ENCODE results near the gene POLL.
"Not testable (repeated sequence)": the region's sequence is repeated elsewhere in the genome, so short reads cannot be mapped to it uniquely, and the experiment has no call there.

The POLL gene

DNA sequence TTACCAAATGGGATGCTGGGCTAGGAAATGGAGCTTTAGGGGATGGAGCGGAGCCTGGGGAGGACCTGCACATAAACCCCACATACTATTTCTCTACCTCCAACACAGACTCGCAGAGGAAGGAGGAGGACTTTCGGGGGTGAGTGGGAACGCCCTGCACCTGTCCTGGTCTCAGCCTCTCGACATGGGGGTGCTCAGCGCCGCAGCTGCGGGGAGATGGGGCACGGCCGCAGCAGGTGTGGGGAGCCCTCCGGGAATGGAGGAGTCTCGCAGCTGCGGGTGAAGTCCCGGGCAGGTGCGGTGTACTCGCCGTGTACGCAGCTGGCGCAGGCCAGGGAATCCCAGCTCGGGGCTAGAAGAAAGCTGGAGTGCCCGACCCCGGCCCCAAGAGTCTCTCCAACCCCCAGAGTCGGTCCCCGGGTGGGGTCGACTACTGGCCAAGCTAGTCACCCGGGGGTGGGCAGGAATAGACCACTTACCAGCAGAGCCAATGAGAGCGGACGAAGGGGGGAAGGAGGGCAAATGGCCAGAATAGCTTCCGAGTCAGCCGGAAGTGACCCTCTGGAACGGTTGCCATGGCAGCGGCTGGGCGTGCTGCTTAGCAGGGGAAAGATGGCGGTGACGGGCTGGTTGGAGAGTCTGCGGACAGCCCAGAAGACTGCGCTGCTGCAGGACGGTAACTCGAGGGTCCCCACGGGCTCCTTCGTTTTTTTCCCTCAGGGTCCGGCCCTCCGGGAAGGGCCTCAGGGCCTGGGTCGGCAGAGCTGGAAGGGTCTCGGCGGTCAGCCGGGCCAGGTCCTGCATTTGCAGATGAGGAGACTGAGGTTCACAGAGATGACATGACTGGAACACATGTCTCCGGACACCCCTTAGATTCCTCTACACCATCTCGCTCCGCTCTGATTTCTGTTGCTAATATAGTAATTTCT is at the start of gene POLL, which contains the start of gene DPCD:
Gene POLL, minus strand, starts transcription at position 533 of the 929 bp plus-strand sequence. CDS start 897 bp downstream, outside the sequence.
Gene DPCD, plus strand, starts transcription at position 597 of the 929 bp plus-strand sequence. Its CDS starts 16 bp downstream, at position 613.
- peak; percentile 84 to 87 for DNase-seq (ENCODE audit: low read depth in 2 of 2)

DNA sequence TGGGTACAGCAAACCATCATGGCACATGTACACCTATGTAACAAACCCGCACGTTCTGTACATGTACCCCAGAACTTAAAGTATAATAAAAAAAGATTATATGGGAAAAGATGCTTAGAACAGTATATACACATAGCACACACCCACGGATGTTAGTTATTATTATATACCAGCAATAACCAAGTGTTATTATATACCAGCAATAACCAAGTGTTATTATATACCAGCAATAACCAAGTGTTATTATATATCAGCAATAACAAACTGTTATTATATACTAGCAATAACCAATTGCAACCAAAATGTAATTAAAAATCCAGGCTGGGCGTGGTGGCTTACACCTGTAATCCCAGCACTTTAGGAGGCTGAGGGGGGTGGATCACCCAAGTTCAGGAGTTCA is 45.5 kb upstream of the POLL start:
- not testable (repeated sequence) for DNase-seq (ENCODE audit: low read depth in 2 of 2)

DNA sequence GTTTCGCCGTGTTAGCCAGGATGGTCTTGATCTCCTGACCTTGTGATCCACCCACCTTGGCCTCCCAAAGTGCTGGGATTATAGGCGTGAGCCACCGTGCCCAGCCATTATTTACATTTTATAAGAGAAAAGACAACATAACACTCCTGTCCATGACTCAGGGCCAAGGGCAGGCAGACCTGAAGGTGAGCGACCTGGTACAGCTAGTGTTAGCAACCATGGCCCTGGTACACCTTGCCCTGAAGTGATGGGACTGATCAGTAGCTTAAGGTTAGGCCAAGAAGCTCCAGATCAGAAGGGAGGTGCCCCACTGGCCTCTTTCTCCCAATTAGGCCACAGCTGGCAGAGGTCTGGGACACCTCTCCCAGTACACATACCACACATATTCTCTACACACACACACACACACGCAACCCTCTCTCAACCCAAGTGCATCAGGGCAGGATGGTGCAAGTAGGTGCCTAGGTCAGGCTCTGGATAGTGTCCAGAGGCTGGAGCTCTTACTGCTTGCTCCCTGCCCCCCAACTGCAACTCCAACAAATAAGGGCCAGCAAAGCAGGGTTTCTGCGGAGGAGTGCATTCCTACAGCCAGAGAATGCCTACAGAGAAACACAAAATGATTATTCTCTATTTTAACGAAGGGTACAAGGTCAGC is 43.9 kb upstream of the POLL start:
- DNase-seq (ENCODE audit: low read depth in 2 of 2), result no peak

DNA sequence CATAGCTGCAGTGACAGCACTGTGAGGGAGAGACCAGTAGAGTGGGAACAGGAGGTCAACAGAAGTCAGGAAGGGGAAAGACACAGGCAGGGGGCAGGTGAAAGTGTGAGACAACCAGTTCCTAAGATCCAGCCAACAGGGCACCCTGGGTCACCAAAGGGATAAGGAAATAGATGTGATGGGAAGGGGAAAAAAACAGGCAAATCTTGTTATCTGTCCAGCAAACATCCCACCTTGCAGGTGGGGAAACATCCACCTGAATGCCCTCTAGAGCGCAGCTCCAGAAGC is 42.5 kb upstream of the POLL start:
- DNase-seq (ENCODE audit: low read depth in 2 of 2), result no peak

DNA sequence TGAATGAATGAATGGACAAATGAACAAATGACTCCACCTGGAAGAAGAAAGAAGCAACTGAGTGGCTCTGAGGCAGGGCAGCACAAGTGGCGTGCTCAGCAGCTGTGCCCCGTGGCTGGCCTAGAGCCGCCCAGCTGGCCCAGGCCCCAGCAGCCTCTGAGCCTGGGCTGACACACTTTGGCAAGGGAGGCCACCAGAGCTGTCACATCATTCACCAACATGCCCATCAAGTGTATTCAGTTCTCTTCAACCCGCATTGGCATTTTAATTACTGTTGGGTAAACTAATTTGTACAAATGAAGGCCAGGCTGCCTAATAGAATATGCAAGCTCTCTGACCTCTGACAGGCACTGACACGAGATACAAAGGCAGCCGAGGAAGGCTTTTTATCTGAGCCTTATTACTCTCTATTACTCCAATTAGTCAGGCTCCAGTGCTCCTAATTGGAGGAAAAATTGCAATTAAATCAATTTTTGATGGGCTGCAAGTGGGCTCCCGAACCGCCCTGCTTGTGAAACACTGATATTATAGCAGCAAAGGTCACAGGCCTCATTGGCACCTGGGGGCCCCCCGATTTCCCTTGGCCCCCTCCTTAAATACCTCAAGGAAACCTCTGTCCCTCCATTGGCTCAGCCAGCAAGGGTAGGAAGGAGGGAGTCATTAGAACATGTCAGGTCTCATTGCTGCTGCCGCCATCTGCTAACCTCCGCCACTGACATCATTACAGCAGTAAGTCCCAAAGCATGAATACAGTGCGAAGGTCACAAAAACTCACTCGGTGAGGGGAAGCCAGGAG is 42.0 kb upstream of the POLL start:
- no peak for DNase-seq (ENCODE audit: low read depth in 2 of 2)

DNA sequence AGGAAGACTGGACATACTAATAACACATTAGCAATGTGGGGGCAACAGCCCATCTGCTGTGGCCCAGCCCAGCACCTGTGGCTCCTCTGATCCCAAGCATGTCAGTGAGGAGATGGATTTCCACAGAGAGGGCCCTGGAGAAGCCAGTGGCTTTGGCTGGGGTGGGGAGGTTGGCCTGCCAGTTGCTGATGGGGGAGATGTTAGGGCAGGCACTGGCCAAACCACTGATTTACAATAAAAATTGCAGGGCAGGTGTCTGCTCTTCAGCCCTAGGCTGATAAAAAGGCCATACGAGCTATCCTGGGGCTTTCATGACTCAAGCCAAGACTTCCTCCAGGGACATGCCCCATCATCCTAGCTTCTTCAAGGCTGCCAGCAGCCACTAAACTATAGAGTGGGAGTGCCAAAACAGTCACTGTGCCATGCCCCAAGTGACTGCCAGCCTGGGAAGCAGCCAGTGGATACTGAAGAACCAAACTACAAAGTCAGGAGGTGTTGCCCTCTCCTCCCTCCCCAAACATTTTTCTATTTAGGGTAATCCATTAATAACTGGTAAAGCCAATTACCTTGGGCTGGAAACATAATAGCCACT is 37.9 kb upstream of the POLL start:
- no peak for DNase-seq (ENCODE audit: low read depth in 2 of 2)

DNA sequence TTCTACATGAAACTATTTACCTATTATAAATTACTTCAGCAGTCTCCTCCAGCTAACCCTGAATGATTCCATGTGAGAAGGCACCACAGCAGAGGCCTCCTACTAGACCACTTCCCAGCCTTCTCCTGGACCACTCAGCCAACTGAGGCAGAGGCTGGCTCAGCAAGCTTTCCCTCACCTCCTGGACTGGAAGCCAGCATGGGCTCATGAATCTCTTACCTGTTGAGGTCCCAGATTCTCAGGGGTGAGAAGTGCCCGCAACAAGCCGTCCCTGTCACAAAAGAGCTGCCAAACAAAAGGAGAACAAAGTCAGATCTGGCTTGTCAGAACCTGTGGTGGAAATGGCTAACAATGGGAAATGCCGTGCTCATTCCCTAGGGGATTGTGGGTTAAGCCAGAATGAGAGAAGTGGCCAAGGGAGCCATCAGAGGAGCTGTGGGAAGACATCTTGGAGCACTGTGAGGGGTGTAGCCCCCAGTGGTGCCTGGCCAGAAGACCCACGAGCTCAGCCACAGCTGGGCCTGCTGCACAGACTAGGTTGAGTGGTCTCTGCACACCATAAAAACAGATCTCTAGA is 36.6 kb upstream of the POLL start:
- no peak for DNase-seq (ENCODE audit: low read depth in 2 of 2)

DNA sequence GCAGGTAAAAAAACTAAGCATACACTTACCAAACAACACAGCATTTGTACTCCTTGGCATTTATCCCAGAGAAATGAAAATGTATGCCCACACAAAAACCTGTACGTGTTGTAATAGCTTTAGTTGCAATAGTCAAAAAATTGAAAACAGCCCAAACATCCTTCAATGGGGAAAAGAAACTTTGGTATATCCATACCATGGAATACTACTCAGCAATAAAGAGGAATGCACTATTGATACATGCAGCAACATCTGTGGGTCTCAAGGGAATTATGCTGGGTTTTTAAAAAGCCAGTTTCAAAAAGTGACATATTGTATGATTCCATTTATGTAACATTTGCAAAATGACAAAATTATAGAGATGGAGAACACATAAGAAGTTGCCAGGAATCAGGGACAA is 35.5 kb upstream of the POLL start:
- DNase-seq (ENCODE audit: low read depth in 2 of 2), result no peak

DNA sequence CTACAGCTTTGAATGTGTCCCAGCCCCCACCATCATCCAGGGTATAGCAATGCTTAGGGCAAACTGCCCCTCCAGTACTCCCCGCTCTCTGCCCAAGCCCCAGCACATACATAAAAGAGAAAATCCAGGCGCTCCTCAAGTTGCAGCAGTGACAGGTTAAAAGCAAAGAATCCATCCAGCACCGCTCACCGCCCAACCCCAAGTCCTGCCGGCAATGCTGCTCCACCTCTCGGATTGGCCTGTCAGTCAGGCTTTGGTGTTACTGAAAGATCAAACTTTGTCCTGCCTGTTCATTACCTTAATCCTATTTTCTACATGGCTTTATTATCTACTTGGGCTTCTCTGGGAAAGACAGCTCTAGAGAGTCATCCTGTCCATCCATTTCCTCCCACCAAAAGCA is 31.9 kb upstream of the POLL start:
- DNase-seq (ENCODE audit: low read depth in 2 of 2), result no peak

DNA sequence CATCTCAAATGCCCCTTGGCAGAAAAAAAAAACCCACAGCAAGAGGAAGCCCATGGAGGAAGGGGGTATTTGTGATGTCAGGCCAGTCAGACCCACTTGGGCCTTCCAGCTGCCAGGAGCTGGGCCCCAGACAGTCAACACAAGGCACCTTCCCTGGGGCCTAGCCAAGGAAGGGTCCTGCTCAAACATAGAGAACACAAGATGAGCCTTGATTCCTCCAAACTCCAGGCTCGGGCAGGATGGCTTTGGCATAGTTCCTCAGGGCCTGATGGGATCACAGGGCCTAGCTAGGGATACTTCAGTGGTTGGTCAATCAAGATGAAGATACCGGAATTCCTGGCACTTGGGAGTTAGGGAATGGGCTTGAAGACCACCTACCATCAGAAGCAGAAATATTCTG is 30.8 kb upstream of the POLL start:
- no peak for DNase-seq (ENCODE audit: low read depth in 2 of 2)

DNA sequence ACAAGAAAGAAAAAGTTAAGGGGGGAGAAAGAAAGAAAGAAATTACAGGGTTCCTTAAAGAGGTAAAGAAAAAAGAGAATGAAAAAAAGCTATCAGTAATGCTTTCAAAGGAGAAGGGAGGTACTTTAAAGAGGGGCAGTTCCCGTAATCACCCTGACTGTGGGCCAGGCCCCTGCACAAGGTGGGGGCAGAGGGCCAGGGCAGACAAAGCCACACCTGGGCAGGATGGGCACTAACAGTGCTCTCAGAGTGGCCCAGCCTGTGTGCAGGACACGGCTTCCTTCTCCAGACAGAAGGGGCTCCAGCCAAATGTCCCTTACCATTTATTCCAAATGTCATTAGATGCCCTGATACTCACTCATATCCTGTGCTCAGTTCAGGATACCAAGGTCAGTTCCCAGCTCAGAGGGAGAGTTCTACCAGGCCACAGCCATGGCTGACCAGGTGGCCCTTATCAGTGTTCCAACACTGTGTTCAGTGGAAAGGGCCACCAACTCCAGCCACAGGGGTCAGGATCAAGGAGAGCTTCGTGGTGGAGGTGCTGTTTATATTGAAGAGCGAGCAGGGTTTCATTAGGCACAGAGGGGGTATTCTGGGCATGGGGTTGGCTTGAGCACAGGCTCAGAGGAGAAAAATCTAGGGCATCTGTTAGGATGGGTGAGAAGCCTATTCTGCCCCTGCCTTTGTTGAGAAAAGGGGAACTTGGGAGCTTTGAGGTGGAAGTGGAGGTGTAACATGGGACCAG is 29.9 kb upstream of the POLL start:
- no peak for DNase-seq (ENCODE audit: low read depth in 2 of 2)

DNA sequence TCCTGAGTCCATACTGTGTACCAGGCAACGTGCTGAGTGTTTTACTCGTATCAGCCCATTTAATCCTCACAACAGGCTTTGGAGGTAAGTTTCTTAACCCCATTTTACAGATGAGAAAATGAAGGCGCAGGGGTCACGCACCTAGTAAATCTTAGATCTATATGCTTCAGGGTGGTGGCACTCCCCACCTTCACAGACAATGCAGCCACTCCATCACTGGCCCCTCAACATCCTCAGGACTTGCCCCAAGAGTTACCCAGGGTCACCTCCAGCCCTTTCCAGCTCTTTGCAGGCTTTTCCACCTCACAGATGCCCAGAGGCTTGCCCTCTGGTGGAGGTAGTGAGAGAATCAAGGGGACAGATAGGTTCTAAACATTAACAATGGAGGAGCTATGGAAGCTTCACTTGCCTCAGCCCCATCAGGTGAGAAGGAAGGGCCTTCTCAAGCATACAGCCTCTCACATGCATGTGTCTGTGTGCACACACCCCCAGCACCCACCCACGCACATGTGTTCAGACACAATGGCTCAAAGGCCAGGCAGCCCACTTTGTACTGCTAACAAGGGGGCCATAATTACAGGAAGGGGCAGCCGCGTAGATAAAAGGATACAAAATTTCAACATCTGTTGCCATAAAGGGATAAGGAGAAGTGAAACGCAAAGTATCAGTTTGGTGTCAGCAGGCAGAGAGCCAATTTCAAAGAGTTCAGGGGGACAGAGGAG is 29.2 kb upstream of the POLL start:
- DNase-seq (ENCODE audit: low read depth in 2 of 2), result no peak

DNA sequence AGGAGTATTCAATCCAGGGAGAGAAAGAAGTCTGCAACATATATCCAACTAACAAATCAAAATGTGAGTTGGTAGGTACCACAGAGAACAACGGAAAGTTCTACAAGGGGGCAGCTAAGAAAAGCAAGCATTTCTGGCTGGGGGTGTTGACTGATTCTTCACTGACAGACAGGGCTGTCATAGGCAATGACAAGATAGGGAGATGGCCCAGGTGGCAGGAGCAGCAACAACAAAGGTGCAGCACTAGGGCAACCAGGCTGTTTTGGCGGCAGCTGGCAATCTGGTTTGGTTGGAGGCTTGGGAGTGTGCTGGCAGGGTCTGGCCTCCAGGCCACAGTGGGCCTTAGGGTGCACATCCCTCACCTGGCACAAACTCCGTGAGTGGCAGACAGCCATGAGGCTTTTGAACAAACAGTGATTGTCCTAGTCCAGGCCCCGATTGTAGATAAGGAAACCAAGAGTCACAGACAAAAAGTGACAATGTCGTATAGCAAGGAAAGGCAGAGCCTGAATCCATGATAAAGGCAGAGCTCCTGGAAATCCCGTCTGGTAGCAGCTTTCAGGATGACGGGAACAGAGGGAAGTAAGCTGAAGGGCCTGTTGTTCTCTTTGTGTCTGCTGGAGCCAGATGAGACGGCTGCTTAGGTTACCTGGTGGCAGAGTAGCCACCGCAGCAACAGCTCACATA is 28.5 kb upstream of the POLL start:
- DNase-seq (ENCODE audit: low read depth in 2 of 2), result no peak

DNA sequence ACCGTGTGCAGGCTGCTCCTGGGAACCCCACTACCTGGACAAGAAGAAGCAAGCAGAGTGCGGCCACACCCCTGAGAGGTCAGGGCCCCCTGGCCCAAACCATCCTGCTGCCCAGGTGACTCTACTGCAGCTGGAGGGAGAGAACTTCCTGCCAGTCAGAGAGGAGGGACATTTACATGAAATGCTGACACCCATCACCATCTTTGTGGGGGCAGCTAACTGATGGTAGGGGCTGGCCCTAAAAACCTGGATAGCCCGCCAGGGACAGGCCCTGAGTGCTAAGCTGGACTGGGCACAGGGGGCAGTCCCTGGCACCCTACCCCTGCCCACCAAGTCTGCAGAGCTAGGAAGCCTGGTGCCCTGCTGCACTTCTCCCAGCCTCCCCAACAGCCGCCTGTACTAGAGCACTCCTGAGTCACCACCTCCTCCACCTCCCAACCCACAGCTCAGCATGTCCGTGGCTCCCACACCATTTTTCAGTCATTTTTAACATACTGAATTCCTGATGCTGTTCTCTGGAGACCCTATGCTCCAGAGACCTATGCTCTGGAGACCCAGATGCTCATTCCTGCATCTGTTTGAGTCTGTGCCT is 27.6 kb upstream of the POLL start:
- DNase-seq (ENCODE audit: low read depth in 2 of 2), result no peak

DNA sequence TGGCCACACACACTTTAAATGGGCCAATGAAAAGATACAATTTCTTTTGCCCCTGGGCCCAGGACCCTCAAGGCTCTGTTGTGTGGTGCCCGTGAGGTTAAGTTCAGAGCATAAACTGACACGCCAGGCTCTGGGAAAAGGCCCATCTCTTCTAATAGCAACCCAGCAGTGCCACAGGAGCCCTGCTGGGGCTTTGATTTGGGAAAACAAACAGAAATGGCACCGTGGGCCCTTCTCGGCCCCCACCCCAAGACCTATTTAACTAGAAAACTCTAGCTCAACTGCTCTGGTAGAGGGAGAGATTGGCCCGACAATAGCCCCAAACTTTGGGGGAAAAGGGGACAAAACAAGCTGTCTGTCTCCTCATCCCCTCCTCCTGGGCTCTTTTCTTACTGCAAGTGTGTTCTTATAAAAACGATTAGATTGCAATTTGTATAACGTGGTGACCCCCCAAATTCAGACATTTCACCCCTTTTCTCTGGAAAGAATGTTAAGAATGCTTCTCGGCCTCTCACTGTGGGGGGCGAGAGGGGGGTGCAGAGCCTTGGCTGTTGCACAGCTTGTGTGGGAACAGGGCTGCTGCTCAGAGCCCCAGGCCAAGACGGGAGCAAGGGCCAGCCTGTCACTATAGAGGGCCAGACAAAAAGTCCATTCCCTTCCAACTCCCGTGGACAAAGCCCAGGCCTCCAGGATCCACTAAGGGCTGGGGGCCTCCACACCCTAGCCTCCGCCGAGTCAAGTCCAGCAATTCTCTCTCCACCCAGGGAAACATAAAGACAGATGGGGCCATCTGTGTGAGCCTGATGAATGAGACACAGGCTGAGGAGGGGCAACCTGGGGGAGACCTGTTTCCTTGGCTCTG is 26.8 kb upstream of the POLL start:
- no peak for DNase-seq (ENCODE audit: low read depth in 2 of 2)

DNA sequence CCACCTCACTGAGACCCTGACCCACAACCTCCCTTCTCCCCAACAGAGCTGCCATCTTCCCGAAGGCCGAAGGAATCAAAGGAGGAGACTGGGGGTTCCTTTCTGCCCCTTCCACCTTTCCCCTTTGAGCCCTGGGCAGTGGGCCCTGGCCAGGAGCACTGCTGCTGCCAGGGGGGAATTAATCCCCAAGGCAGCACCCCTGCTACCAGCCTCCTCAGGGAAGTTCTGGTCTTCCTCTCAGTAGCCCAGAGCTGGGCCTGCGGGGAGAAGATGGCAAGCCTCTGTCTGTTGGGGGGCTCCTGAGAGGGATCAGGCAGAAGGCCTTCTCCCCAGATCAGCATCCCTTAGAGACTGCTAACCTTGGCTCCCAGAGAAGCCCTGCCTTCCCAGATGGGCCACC is 25.6 kb upstream of the POLL start:
- no peak for DNase-seq (ENCODE audit: low read depth in 2 of 2)

DNA sequence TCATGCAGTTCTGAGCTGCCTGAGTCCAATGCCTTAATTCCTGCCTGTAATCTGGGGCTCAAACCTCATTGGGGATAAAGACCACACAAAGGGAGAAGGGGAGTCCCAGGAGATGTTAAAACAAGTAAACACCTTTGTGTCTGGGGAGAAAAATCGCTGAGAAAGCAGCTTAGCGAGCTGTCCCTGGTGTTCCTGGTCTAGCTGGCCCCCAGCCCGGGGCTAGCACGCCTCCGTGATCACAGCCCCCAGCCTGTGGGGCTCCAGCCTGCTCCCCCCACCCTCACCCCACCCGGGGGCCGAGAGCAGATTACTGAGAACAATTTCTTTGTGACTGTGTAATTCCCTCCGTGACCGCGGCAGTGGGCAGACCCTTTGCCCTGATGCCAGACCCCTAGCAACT is 24.8 kb upstream of the POLL start:
- no peak for DNase-seq (ENCODE audit: low read depth in 2 of 2)

DNA sequence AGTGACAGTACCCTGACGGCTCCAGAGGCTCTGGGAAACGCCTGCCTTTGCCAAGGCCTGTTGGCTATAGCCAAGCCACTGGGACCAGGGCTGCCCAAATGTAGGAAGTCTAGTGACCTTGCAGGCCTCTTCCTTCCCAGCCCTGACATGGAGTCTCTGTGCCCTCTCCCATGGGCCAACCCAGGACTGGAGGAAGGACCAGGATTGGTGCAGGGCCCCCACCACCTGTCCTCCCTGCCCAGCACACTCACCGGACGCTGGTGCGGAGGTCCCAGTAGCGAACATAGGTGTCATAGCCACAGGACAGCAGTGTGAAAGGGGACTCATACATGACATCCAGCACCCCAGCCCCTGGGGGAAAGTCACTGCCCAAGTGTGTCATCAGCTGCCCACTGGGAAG is 24.0 kb upstream of the POLL start:
- no peak for DNase-seq (ENCODE audit: low read depth in 2 of 2)

Data from stimulated activated CD8-positive, alpha-beta memory T cell treated with anti-CD3 and anti-CD28 coated beads, Interleukin-7, amount 100 ng/mL, for 4 hours (primary cell).